ENCODE results near the gene AGBL1. TPM values are rescaled to one million over a fixed set of nuclear protein-coding genes. Genes with fewer than 3 reads are reported as not detected.

AGBL1 gene
- total and polyA plus RNA-seq, 2 experiments from 2014 or later = 0.03 TPM; not detected in 1

- no peaks in the 10 kb centered on the region for H3K79me2 ChIP-seq (replicated peaks; ENCODE audit: insufficient read depth)
- TF ChIP-seq CREB1 (CRISPR knock-in tag; IDR thresholded peaks at IDR 0.05; ENCODE audit: low read depth) = no peak
- TF ChIP-seq EZH2 (IDR thresholded peaks at IDR 0.05; ENCODE audit: low read depth, unreplicated experiment) = no peak
- TF ChIP-seq NANOG (IDR thresholded peaks at IDR 0.05; ENCODE audit: borderline replicate concordance) = no peak
- no peaks in the 10 kb centered on the region for H3K36me3 ChIP-seq (ENCODE audit: insufficient read depth)
- no peaks in the 10 kb centered on the region for H3K27me3 Mint-ChIP-seq (ENCODE audit: insufficient read depth, low read depth, poor library complexity)
- no peaks in the 10 kb centered on the region for H3K27me3 ChIP-seq (ENCODE audit: insufficient read depth)
- no peaks in the 10 kb centered on the region for H3K9me3 Mint-ChIP-seq
- no peak for DNase-seq (ENCODE audit: low spot score)
- H3K36me3 Mint-ChIP-seq (ENCODE audit: low read depth) = no peaks in the 10 kb centered on the region
- no peak overlapping the region for H2AFZ ChIP-seq
- H3K4me2 ChIP-seq = no peak overlapping the region
- no peaks in the 10 kb centered on the region for H3F3A ChIP-seq (replicated peaks; ENCODE audit: low read depth)
- no peak for ATAC-seq
- no peaks in the 10 kb centered on the region; the same call in 2 of the 3 replicates for H3K4me1 Mint-ChIP-seq
- peaks cover 11% of the 10 kb centered on the region; the same call in 1 of the 2 replicates for H3K9me2 ChIP-seq (ENCODE audit: insufficient read depth)
- no peak overlapping the region for H3K27ac ChIP-seq (ENCODE audit: low read depth)
- no peaks in the 10 kb centered on the region for H3K4me1 ChIP-seq (ENCODE audit: insufficient read depth)
- no peak overlapping the region for H3K4me3 ChIP-seq
- H4K20me1 ChIP-seq (replicated peaks; ENCODE audit: insufficient read depth) = no peaks in the 10 kb centered on the region
- no peak overlapping the region for H3K4me3 Mint-ChIP-seq
- no peak overlapping the region for H3K27ac Mint-ChIP-seq
Measured at GRCh38 chr15:86649277-86649676, 569.6 kb downstream of the AGBL1 start.

GRCh38 chr15:86650094-86650493 is 570.4 kb downstream of the AGBL1 start:
- no peak overlapping the region for H3K27ac ChIP-seq (ENCODE audit: low read depth)
- H4K20me1 ChIP-seq (replicated peaks; ENCODE audit: insufficient read depth) = no peaks in the 10 kb centered on the region
- no peaks in the 10 kb centered on the region; the same call in 1 of the 2 replicates for H3K4me1 ChIP-seq (ENCODE audit: insufficient read depth)
- no peaks in the 10 kb centered on the region for H3K27me3 Mint-ChIP-seq (ENCODE audit: insufficient read depth, low read depth, poor library complexity)
- H3K9me3 Mint-ChIP-seq = no peaks in the 10 kb centered on the region
- no peaks in the 10 kb centered on the region for H3K36me3 Mint-ChIP-seq (ENCODE audit: low read depth)
- no peak overlapping the region for H2AFZ ChIP-seq
- H3K36me3 ChIP-seq (ENCODE audit: insufficient read depth) = no peaks in the 10 kb centered on the region
- no peak overlapping the region for H3K27ac Mint-ChIP-seq
- no peaks in the 10 kb centered on the region for H3K27me3 ChIP-seq (ENCODE audit: insufficient read depth)
- H3K4me3 ChIP-seq = no peak overlapping the region
- no peak for ATAC-seq
- H3K9me2 ChIP-seq (ENCODE audit: insufficient read depth) = peaks cover 11% of the 10 kb centered on the region; the same call in 1 of the 2 replicates
- H3K4me1 Mint-ChIP-seq = peaks cover 4% of the 10 kb centered on the region; the same call in 2 of the 3 replicates
- no peak overlapping the region for H3K4me3 Mint-ChIP-seq
- H3K79me2 ChIP-seq (replicated peaks; ENCODE audit: insufficient read depth) = no peaks in the 10 kb centered on the region
- H3F3A ChIP-seq (replicated peaks; ENCODE audit: low read depth) = no peaks in the 10 kb centered on the region
- no peak overlapping the region for H3K4me2 ChIP-seq
- no peak for TF ChIP-seq POLR2AphosphoS5 (IDR thresholded peaks at IDR 0.05; ENCODE audit: low read depth)
- TF ChIP-seq CREB1 (CRISPR knock-in tag; IDR thresholded peaks at IDR 0.05; ENCODE audit: low read depth) = no peak
- no peak for DNase-seq (ENCODE audit: low spot score)

GRCh38 chr15:86653344-86654197 is 573.9 kb downstream of the AGBL1 start:
- Mint-ChIP-seq H3K4me1 (peaks cover 13% of the 10 kb centered on the region; the same call in 2 of the 3 replicates), H3K36me3 (ENCODE audit: low read depth) (no peaks in the 10 kb centered on the region), H3K27ac (no peak overlapping the region), H3K27me3 (ENCODE audit: insufficient read depth, low read depth, poor library complexity) (no peaks in the 10 kb centered on the region), H3K9me3 (no peaks in the 10 kb centered on the region), H3K4me3 (no peak overlapping the region)
- Histone ChIP-seq H3K79me2 (replicated peaks; ENCODE audit: insufficient read depth) (no peaks in the 10 kb centered on the region), H2AFZ (no peak overlapping the region), H3K36me3 (ENCODE audit: insufficient read depth) (no peaks in the 10 kb centered on the region), H3K27ac (ENCODE audit: low read depth) (no peak overlapping the region), H3K27me3 (ENCODE audit: insufficient read depth) (no peaks in the 10 kb centered on the region), H3K9me2 (ENCODE audit: insufficient read depth) (peaks cover 14% of the 10 kb centered on the region; the same call in 1 of the 2 replicates), H3K4me1 (ENCODE audit: insufficient read depth) (no peaks in the 10 kb centered on the region; the same call in 1 of the 2 replicates), H3K4me3 (no peak overlapping the region), H4K20me1 (replicated peaks; ENCODE audit: insufficient read depth) (no peaks in the 10 kb centered on the region), H3F3A (replicated peaks; ENCODE audit: low read depth) (no peaks in the 10 kb centered on the region), H3K4me2 (no peak overlapping the region)
- no peak for DNase-seq (ENCODE audit: low spot score)
- ATAC-seq = no peak
- no peak for TF ChIP-seq ETS1 (IDR thresholded peaks at IDR 0.05)
- no peak for TF ChIP-seq NANOG (IDR thresholded peaks at IDR 0.05; ENCODE audit: borderline replicate concordance)
- TF ChIP-seq CTCF (conservative IDR thresholded peaks at IDR 0.05; ENCODE audit: low read depth in 2 of 2) = 0 out of 4 replicates have a peak, but pooled peaks of 1 of the 2 experiments have one; percentile 9

Data from GM23338 (cell line).